Measurements from ENCODE around the gene IFFO2. TPM values are rescaled to one million over a fixed set of nuclear protein-coding genes. Genes with fewer than 3 reads are reported as not detected.
A peak's percentile ranks its signal among the peaks of the same experiment; 100 is the strongest.

IFFO2 gene
- total RNA-seq, 1 donor from 2014 or later = 4.6 TPM

GRCh38 chr1:18972991-18973390, 16.5 kb upstream of the IFFO2 start:
- peak in 1 of 2 donors; percentile 87 for DNase-seq (ENCODE audit: low read depth in 2 of 2)

GRCh38 chr1:18972531-18972930, 16.1 kb upstream of the IFFO2 start:
- peak; percentile 62 to 65 for DNase-seq (ENCODE audit: low read depth in 2 of 2)

GRCh38 chr1:18970762-18971161, 14.3 kb upstream of the IFFO2 start:
- DNase-seq (ENCODE audit: low read depth in 2 of 2) = no peak

- DNase-seq (ENCODE audit: low read depth in 2 of 2) = no peak
Measured at GRCh38 chr1:18970358-18970757, 13.9 kb upstream of the IFFO2 start.

GRCh38 chr1:18967066-18967690, 10.7 kb upstream of the IFFO2 start:
- DNase-seq (ENCODE audit: low read depth in 2 of 2) = no peak

GRCh38 chr1:18965206-18966173, 9.0 kb upstream of the IFFO2 start:
- peak in 1 of 2 donors; percentile 68 for DNase-seq (ENCODE audit: low read depth in 2 of 2)

GRCh38 chr1:18963968-18964367, 7.5 kb upstream of the IFFO2 start:
- DNase-seq (ENCODE audit: low read depth in 2 of 2) = no peak

GRCh38 chr1:18962855-18963737, 6.6 kb upstream of the IFFO2 start:
- DNase-seq (ENCODE audit: low read depth in 2 of 2) = no peak

GRCh38 chr1:18962121-18962721, 5.7 kb upstream of the IFFO2 start:
- DNase-seq (ENCODE audit: low read depth in 2 of 2) = no peak

- DNase-seq (ENCODE audit: low read depth in 2 of 2) = no peak
Measured at GRCh38 chr1:18960821-18961220, 4.3 kb upstream of the IFFO2 start.

- DNase-seq (ENCODE audit: low read depth in 2 of 2) = no peak
Measured at GRCh38 chr1:18960409-18960808, 3.9 kb upstream of the IFFO2 start.

GRCh38 chr1:18959591-18959990, 3.1 kb upstream of the IFFO2 start:
- DNase-seq (ENCODE audit: low read depth in 2 of 2) = no peak

GRCh38 chr1:18957532-18958300, 1.2 kb upstream of the IFFO2 start:
- no peak for DNase-seq (ENCODE audit: low read depth in 2 of 2)

- DNase-seq (ENCODE audit: low read depth in 2 of 2) = no peak
Measured at GRCh38 chr1:18957136-18957521, 653 bp upstream of the IFFO2 start.

- DNase-seq (ENCODE audit: low read depth in 2 of 2) = peak; percentile 45 to 46
Measured at GRCh38 chr1:18955441-18956192, 859 bp downstream of the IFFO2 start.

GRCh38 chr1:18955131-18955440, 1.4 kb downstream of the IFFO2 start:
- DNase-seq (ENCODE audit: low read depth in 2 of 2) = no peak

- peak; percentile 60 to 74 for DNase-seq (ENCODE audit: low read depth in 2 of 2)
Measured at GRCh38 chr1:18954270-18955071, 2.0 kb downstream of the IFFO2 start.

- no peak for DNase-seq (ENCODE audit: low read depth in 2 of 2)
Measured at GRCh38 chr1:18953731-18954231, 2.7 kb downstream of the IFFO2 start.

- peak in 1 of 2 donors; percentile 51 for DNase-seq (ENCODE audit: low read depth in 2 of 2)
Measured at GRCh38 chr1:18951818-18952391, 4.6 kb downstream of the IFFO2 start.
